ENCODE measurements around the gene NELFB. TPM values are rescaled to one million over a fixed set of nuclear protein-coding genes. Genes with fewer than 3 reads are reported as not detected.

The NELFB gene
- total and polyA plus RNA-seq, 3 experiments from 2014 or later = 34.8 to 72.0 (median 67.5) TPM

DNA sequence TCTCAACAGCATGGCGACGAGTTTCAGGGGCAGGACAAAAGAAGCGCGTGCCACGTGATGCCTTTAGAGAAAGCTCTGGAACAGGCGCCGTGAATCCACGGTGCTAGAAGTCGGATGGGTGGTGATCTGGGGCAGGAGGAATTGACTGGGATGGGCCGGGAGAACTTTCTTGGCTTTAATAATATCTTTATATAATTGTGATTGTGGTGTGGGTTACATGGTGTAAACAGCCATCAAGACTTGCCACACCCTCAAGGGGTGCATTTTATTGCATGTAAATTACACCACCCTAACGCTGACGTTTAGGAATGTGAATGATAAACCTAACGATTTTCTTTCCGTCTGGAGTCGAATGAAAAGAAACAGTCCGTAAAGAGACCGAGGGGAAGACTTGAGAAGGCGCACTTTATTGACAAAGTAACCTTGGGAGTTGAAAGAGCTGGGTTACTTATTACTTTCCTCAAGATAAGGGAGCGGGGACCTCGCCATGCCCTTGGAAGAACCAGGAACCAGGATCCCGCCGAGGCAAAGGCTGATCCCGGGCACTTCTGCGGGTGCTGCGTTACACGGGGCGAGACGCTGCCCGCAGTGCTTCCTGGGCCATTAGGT lies 38.5 kb downstream of the NELFB start:
- H3K27ac Mint-ChIP-seq = peak overlapping the region in 1 of 8 donors; percentile 6
- H3K27me3 Mint-ChIP-seq = peaks cover 27 to 32% of the 10 kb centered on the region in 2 donors
- peak overlapping the region in 1 of 7 donors; percentile 67 for H3K4me3 Mint-ChIP-seq
- peaks cover 0 to 5% (median 0%) of the 10 kb centered on the region in 5 donors for H3K9me3 Mint-ChIP-seq
- ChIA-PET POLR2A (no interaction called here), CTCF (interaction anchor here (0.9 kb wide), 1 partner anchor 13 kb away, joined by 3 read pairs; no protein-coding TSS in a partner anchor)
- peaks cover 0 to 9% (median 5%) of the 10 kb centered on the region in 3 donors for H3K4me1 Mint-ChIP-seq
- Histone ChIP-seq H3K27ac (ENCODE audit: low read depth, low read length) (no peak overlapping the region), H3K4me3 (ENCODE audit: low read length) (no peak overlapping the region), H3K36me3 (ENCODE audit: insufficient read depth, low read length) (no peaks in the 10 kb centered on the region), H3K9me3 (ENCODE audit: low read length) (no peaks in the 10 kb centered on the region), H3K4me1 (ENCODE audit: insufficient read depth, low read length) (peaks cover 7% of the 10 kb centered on the region), H3K27me3 (ENCODE audit: insufficient read depth, low read length, poor library complexity, severe bottlenecking) (peaks cover 40% of the 10 kb centered on the region)
- H3K36me3 Mint-ChIP-seq = no peaks in the 10 kb centered on the region
- DNase-seq = no peak

- Histone ChIP-seq H3K36me3 (ENCODE audit: insufficient read depth, low read length) (no peaks in the 10 kb centered on the region), H3K4me1 (ENCODE audit: insufficient read depth, low read length) (peaks cover 7% of the 10 kb centered on the region), H3K27ac (ENCODE audit: low read depth, low read length) (no peak overlapping the region), H3K9me3 (ENCODE audit: low read length) (no peaks in the 10 kb centered on the region), H3K27me3 (ENCODE audit: insufficient read depth, low read length, poor library complexity, severe bottlenecking) (peaks cover 45% of the 10 kb centered on the region), H3K4me3 (ENCODE audit: low read length) (no peak overlapping the region)
- H3K27me3 Mint-ChIP-seq = peaks cover 32 to 33% of the 10 kb centered on the region in 2 donors
- CTCF ChIA-PET = interaction anchor here (0.9 kb wide), 1 partner anchor 14 kb away, joined by 3 read pairs; no protein-coding TSS in a partner anchor
- no peak for DNase-seq
- POLR2A ChIA-PET = no interaction called here
- peaks cover 0 to 9% (median 5%) of the 10 kb centered on the region in 3 donors for H3K4me1 Mint-ChIP-seq
- no peaks in the 10 kb centered on the region for H3K36me3 Mint-ChIP-seq
- peak overlapping the region; percentile 17 to 67 (median 45) for H3K4me3 Mint-ChIP-seq
- H3K9me3 Mint-ChIP-seq = peaks cover 0 to 5% (median 0%) of the 10 kb centered on the region in 5 donors
- peak overlapping the region in 1 of 8 donors; percentile 67 for H3K27ac Mint-ChIP-seq
These were observed 39.1 kb downstream of the NELFB start for GRCh38 chr9:137294091-137294680.

- Histone ChIP-seq H3K9me3 (ENCODE audit: low read length) (no peaks in the 10 kb centered on the region), H3K36me3 (ENCODE audit: insufficient read depth, low read length) (no peaks in the 10 kb centered on the region), H3K4me3 (ENCODE audit: low read length) (peak overlapping the region; percentile 34), H3K27me3 (ENCODE audit: insufficient read depth, low read length, poor library complexity, severe bottlenecking) (peaks cover 49% of the 10 kb centered on the region), H3K4me1 (ENCODE audit: insufficient read depth, low read length) (peaks cover 7% of the 10 kb centered on the region), H3K27ac (ENCODE audit: low read depth, low read length) (no peak overlapping the region)
- Mint-ChIP-seq H3K36me3 (no peaks in the 10 kb centered on the region), H3K4me1 (peaks cover 0 to 9% (median 5%) of the 10 kb centered on the region in 3 donors), H3K9me3 (peaks cover 0 to 5% (median 0%) of the 10 kb centered on the region in 5 donors), H3K27ac (peak overlapping the region in 1 of 8 donors; percentile 67), H3K27me3 (peaks cover 32 to 35% of the 10 kb centered on the region in 2 donors), H3K4me3 (peak overlapping the region; percentile 28 to 60 (median 44))
- ChIA-PET CTCF (no interaction called here), POLR2A (no interaction called here)
- DNase-seq = no peak
These were observed 39.6 kb downstream of the NELFB start for GRCh38 chr9:137294681-137295237.

- peaks cover 12% of the 10 kb centered on the region for H3K4me1 ChIP-seq (ENCODE audit: insufficient read depth, low read length)
- H3K4me3 ChIP-seq (ENCODE audit: low read length) = peak overlapping the region; percentile 34
- DNase-seq = peak in 4 of 5 donors; percentile 23 to 49 (median 30)
- Mint-ChIP-seq H3K9me3 (peaks cover 0 to 5% (median 0%) of the 10 kb centered on the region in 5 donors), H3K4me3 (peak overlapping the region in 2 of 7 donors; percentile 43 to 56), H3K27me3 (peaks cover 32 to 39% of the 10 kb centered on the region in 2 donors), H3K36me3 (no peaks in the 10 kb centered on the region), H3K27ac (no peak overlapping the region), H3K4me1 (peaks cover 0 to 12% (median 7%) of the 10 kb centered on the region in 3 donors)
- CTCF ChIA-PET = no interaction called here
- POLR2A ChIA-PET = no interaction called here
- no peaks in the 10 kb centered on the region for H3K9me3 ChIP-seq (ENCODE audit: low read length)
- H3K27ac ChIP-seq (ENCODE audit: low read depth, low read length) = no peak overlapping the region
- H3K36me3 ChIP-seq (ENCODE audit: insufficient read depth, low read length) = no peaks in the 10 kb centered on the region
- peaks cover 52% of the 10 kb centered on the region for H3K27me3 ChIP-seq (ENCODE audit: insufficient read depth, low read length, poor library complexity, severe bottlenecking)
These were observed 40.2 kb downstream of the NELFB start for GRCh38 chr9:137295238-137295811.

DNA sequence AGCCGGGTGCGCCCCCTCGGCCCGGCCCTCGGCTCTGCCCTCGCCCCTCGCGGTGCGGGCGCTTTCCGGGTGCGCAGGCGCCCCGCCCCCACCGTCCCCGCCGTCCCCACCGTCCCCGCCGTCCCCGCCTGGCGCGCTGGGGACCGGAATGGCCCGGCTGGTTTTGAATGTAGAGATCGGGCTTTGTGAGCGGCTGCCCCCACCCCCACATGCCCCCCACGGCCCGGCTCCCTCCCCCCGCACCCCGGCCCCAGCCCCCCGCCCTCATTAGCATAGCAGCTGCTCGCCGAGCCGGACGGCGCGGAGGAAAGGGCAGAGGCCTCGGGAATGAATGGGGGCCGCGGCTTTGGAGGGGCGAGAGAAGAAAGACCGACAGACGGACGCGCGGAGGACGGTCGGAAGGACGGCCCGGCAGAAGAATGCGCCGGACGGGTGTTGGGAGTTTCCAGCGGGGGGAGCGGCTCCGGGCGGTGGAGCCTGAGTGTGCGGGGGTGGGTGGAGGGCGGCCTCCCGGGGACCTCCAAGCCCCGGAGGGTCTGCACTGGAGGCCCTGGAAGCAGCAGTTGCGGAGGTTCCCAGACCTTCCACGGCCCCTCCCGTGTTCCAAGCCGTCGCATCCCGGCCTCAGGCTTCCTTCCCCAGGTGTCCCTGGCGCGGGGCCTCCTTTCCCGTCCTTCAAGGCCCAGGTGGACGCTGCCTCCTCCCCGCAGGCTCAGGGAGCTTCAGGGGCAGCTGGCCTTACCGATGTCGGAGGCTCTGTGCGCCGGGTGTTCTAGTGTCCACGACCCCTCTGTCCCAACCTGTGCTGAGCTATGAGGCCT lies 40.9 kb downstream of the NELFB start:
- H3K27me3 Mint-ChIP-seq = peaks cover 35 to 39% of the 10 kb centered on the region in 2 donors
- H3K27me3 ChIP-seq (ENCODE audit: insufficient read depth, low read length, poor library complexity, severe bottlenecking) = peaks cover 55% of the 10 kb centered on the region

DNA sequence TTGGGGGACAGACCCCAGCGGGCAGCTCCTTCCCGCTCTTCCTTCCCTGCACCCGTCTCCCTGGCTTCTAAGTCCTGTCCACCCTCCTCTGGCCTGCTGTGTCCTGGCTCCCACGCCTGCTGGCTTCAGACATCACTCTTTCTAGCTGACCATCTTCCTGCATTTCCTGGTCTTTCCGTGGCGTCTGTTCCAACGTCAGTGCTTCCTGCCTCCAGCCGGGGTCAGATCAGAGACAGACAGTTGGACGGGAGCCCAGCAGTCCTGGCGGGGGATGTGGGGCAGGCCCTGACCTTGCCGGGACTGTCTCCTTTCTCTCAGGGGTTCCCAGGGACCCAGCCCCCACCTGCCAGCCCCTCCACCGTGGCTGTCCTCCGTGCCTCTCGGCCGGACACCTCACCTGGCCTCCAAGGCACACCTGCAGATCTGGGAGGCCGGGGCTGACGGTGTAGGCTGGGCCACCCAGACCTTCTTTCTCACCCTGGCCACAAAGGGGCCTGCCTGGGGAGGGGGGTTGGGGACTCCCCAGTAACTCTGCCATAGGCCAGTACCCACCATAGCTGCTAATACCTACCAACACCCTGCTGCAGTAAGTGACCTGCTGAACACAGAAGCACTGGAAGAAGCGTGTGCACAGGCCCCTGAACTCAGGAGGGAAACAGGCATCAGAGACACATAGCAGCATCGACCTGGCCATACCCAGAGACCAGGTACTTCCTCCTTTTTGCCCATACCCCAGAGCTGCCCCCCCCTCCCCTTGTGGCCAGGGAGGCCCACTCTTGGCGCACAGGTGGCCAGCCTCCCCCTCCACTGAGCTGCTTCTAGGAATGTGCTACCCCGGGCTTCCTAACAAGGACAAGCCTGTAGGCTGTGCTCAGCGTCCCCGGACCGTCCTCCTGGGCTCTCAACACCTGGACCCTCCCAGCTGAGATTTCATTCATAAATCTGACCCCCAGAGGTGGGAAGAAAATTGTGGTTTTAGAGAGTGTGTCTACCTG lies 41.8 kb downstream of the NELFB start:
- peaks cover 0 to 5% (median 0%) of the 10 kb centered on the region in 5 donors for H3K9me3 Mint-ChIP-seq
- CTCF ChIA-PET = no interaction called here
- H3K36me3 Mint-ChIP-seq = no peaks in the 10 kb centered on the region
- Histone ChIP-seq H3K27ac (ENCODE audit: low read depth, low read length) (no peak overlapping the region), H3K4me1 (ENCODE audit: insufficient read depth, low read length) (peaks cover 19% of the 10 kb centered on the region), H3K9me3 (ENCODE audit: low read length) (no peaks in the 10 kb centered on the region), H3K36me3 (ENCODE audit: insufficient read depth, low read length) (no peaks in the 10 kb centered on the region), H3K4me3 (ENCODE audit: low read length) (no peak overlapping the region), H3K27me3 (ENCODE audit: insufficient read depth, low read length, poor library complexity, severe bottlenecking) (peaks cover 55% of the 10 kb centered on the region)
- peaks cover 35 to 39% of the 10 kb centered on the region in 2 donors for H3K27me3 Mint-ChIP-seq
- no peak for DNase-seq
- peak overlapping the region in 6 of 7 donors; percentile 12 to 83 (median 70) for H3K4me3 Mint-ChIP-seq
- POLR2A ChIA-PET = no interaction called here
- peak overlapping the region in 1 of 8 donors; percentile 74 for H3K27ac Mint-ChIP-seq
- peaks cover 5 to 17% (median 10%) of the 10 kb centered on the region in 3 donors for H3K4me1 Mint-ChIP-seq

More for the DNA sequence above, 40.9 kb downstream of the NELFB start:
- H3K9me3 ChIP-seq (ENCODE audit: low read length) = no peaks in the 10 kb centered on the region
- H3K9me3 Mint-ChIP-seq = peaks cover 0 to 5% (median 0%) of the 10 kb centered on the region in 5 donors
- DNase-seq = no peak
- H3K27ac Mint-ChIP-seq = no peak overlapping the region
- no peaks in the 10 kb centered on the region for H3K36me3 Mint-ChIP-seq
- no peak overlapping the region for H3K27ac ChIP-seq (ENCODE audit: low read depth, low read length)
- H3K4me1 ChIP-seq (ENCODE audit: insufficient read depth, low read length) = peaks cover 19% of the 10 kb centered on the region
- H3K36me3 ChIP-seq (ENCODE audit: insufficient read depth, low read length) = no peaks in the 10 kb centered on the region
- ChIA-PET CTCF (no interaction called here), POLR2A (interaction anchor here (0.5 kb wide), 1 partner anchor 35 kb away, joined by 4 read pairs; no protein-coding TSS in a partner anchor)
- H3K4me3 ChIP-seq (ENCODE audit: low read length) = no peak overlapping the region
- peaks cover 5 to 17% (median 10%) of the 10 kb centered on the region in 3 donors for H3K4me1 Mint-ChIP-seq
- peak overlapping the region in 5 of 7 donors; percentile 52 to 83 (median 70) for H3K4me3 Mint-ChIP-seq

DNA sequence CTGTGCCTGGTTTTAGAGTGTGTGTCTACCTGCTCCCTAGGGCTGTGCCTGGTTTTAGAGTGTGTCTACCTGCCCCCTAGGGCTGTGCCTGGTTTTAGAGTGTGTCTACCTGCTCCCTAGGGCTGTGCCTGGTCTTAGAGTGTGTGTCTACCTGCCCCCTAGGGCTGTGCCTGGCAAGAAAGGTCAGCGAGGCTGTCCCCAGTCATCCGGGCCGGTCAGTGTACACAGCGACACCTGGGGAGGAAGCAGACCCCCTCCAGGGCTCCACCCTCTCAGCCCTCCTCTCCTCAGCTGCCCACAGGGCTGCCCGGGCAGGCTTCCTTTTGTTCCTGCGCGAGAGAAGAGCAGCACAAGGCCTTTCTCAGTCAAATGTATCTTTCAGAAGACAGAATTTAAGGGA lies 42.8 kb downstream of the NELFB start:
- H3K36me3 ChIP-seq (ENCODE audit: insufficient read depth, low read length) = no peaks in the 10 kb centered on the region
- no peaks in the 10 kb centered on the region for H3K9me3 ChIP-seq (ENCODE audit: low read length)
- Mint-ChIP-seq H3K27me3 (peaks cover 33 to 37% of the 10 kb centered on the region in 2 donors), H3K27ac (no peak overlapping the region), H3K4me1 (peaks cover 5 to 17% (median 10%) of the 10 kb centered on the region in 3 donors), H3K4me3 (peak overlapping the region in 1 of 7 donors; percentile 16), H3K36me3 (no peaks in the 10 kb centered on the region), H3K9me3 (peaks cover 0 to 5% (median 0%) of the 10 kb centered on the region in 5 donors)
- ChIA-PET POLR2A (no interaction called here), CTCF (no interaction called here)
- H3K27me3 ChIP-seq (ENCODE audit: insufficient read depth, low read length, poor library complexity, severe bottlenecking) = peaks cover 55% of the 10 kb centered on the region
- no peak overlapping the region for H3K27ac ChIP-seq (ENCODE audit: low read depth, low read length)
- peaks cover 19% of the 10 kb centered on the region for H3K4me1 ChIP-seq (ENCODE audit: insufficient read depth, low read length)
- H3K4me3 ChIP-seq (ENCODE audit: low read length) = no peak overlapping the region
- DNase-seq = no peak

Data from CD8-positive, alpha-beta memory T cell (primary cell).